BE2C (cell line): ENCODE results near the gene JPH3.

Experiments
- DNase-seq: peaks from one replicate; pipeline ENCODE4 v3.0.0-alpha.2; 2020
- H3K27me3 ChIP-seq: fragments of 250-450 bp; sonication (Bioruptor Pico); 2 replicates; pipeline ENCODE4 v1.5.1; 2020; ENCODE audit warnings: mild to moderate bottlenecking
- H3K36me3 ChIP-seq: fragments of 250-450 bp; sonication (Bioruptor Pico); 2 replicates; pipeline ENCODE4 v1.5.1; 2020; ENCODE audit warnings: mild to moderate bottlenecking
- H3K4me1 ChIP-seq: fragments of 250-450 bp; sonication (Bioruptor Pico); 2 replicates; pipeline ENCODE4 v1.5.1; 2020
- H3K4me3 ChIP-seq: 2 replicates; pipeline ENCODE4 v1.5.1; 2011; ENCODE audit warnings: low read depth, low read length
- H3K9me3 ChIP-seq: fragments of 250-450 bp; sonication (Bioruptor Pico); 2 replicates; pipeline ENCODE4 v1.5.1; 2020
- TF ChIP-seq, protein P1 (sequence below): IDR thresholded peaks from 2 replicates; pipeline ENCODE4 v1.5.1; 2012; ENCODE audit warnings: mild to moderate bottlenecking, low read depth, low read length

The JPH3 gene

DNA sequence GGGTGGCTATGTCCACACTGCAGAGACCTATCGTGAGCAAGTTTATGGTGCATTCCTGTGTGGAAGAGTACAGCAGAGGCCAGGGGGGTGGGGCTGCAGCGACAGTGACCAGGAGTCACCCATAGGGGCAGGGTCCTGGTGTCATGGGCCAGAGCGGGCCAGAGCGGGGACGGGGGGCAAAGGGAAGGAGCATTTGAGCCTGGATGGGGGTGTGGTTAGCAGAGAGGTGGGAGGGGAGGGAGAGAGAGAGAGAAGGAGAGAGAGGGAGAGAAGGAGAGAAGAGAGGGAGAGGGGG lies 17.8 kb downstream of the JPH3 start:
- H3K9me3 ChIP-seq, result no peaks in the 10 kb centered on the region
- H3K4me1 ChIP-seq, result no peaks in the 10 kb centered on the region
- H3K27me3 ChIP-seq, result no peaks in the 10 kb centered on the region
- H3K36me3 ChIP-seq, result no peaks in the 10 kb centered on the region
- H3K4me3 ChIP-seq, result no peak overlapping the region
- no peak for DNase-seq
- TF ChIP-seq, protein P1, sequence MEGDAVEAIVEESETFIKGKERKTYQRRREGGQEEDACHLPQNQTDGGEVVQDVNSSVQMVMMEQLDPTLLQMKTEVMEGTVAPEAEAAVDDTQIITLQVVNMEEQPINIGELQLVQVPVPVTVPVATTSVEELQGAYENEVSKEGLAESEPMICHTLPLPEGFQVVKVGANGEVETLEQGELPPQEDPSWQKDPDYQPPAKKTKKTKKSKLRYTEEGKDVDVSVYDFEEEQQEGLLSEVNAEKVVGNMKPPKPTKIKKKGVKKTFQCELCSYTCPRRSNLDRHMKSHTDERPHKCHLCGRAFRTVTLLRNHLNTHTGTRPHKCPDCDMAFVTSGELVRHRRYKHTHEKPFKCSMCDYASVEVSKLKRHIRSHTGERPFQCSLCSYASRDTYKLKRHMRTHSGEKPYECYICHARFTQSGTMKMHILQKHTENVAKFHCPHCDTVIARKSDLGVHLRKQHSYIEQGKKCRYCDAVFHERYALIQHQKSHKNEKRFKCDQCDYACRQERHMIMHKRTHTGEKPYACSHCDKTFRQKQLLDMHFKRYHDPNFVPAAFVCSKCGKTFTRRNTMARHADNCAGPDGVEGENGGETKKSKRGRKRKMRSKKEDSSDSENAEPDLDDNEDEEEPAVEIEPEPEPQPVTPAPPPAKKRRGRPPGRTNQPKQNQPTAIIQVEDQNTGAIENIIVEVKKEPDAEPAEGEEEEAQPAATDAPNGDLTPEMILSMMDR, result no peak

DNA sequence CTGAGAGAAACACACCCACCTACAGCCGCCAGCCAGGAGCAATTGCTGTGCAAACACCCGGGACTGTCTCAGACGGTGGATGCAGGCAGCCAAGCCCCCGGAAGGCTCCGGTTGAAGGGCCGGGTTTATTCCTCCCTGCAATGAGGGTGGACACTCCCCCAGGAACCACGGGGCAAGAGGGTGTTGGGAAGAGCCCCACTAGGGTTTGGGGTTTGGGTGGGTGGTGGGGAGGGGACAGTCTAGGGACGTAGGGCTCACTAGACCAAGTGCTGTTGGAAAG lies 19.2 kb downstream of the JPH3 start:
- H3K27me3 ChIP-seq, result no peaks in the 10 kb centered on the region
- TF ChIP-seq, protein P1, result no peak

GRCh38 chr16:87621976-87622713 lies 19.8 kb downstream of the JPH3 start:
- H3K36me3 ChIP-seq, result no peaks in the 10 kb centered on the region
- TF ChIP-seq, protein P1, result no peak
- no peaks in the 10 kb centered on the region for H3K4me1 ChIP-seq
- no peaks in the 10 kb centered on the region for H3K9me3 ChIP-seq
- no peaks in the 10 kb centered on the region for H3K27me3 ChIP-seq
- H3K4me3 ChIP-seq, result no peak overlapping the region
- no peak for DNase-seq

More for the DNA sequence above, 19.2 kb downstream of the JPH3 start:
- Histone ChIP-seq H3K4me1 (no peaks in the 10 kb centered on the region), H3K9me3 (no peaks in the 10 kb centered on the region), H3K4me3 (no peak overlapping the region), H3K36me3 (no peaks in the 10 kb centered on the region)
- no peak for DNase-seq

DNA sequence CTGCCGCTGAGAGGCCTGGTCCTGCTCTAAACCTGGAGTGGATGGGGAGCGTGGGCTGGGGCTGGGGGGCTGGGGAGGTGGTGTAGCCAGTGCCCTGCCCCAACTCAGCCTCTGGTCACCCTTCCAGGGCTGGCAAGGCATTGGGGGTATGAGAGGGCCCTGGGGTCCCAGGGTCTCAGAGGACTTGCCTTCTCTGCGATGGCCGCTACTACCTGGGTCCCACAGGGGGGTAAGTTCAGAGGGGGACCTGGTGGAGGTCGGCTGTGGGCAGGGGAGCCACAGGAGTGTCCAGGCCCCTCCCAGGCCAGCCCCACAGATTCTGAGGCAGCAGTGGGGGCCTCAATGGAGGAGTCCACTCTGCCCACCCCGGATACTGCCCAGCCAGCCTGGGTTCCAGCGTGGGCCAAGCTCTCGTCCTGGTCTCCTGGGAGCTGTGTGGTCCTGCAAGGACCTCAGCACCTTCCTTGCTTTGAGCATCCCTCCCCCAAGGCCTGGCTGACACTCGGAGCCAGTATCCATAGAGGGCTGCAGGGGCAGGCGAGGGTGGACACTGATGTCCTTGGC lies 20.5 kb downstream of the JPH3 start:
- TF ChIP-seq, protein P1, result no peak
- H3K4me3 ChIP-seq, result no peak overlapping the region
- no peaks in the 10 kb centered on the region for H3K27me3 ChIP-seq

DNA sequence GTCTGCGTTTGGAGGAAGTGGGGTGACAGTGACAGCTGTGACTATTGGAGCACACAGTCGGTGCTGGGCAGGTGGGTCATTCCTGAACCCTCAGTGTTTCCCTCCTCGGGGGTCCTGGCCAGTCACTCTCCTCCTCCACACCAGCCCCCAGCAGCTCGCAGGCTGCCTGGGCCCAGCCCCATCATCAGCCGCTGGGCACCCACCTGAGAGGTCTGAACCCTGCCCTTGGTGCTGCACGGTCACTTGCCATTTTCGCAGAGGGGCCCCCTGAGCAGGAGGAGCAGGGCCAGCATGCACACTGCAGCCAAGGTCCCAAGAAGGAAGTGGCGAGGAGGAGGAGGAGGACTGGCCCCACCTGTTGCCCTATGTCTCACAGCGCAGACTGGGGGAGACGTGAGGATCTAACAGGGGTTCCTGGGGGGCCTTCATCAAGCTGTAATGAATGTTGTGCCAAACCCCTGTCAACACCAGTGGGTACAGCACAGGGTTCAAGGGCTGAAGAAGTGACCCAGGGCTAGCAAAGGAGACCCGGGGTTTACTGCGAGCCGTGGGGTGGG lies 23.0 kb downstream of the JPH3 start:
- Histone ChIP-seq H3K4me3 (no peak overlapping the region), H3K4me1 (no peaks in the 10 kb centered on the region), H3K9me3 (no peaks in the 10 kb centered on the region), H3K27me3 (peaks cover 7% of the 10 kb centered on the region), H3K36me3 (no peaks in the 10 kb centered on the region)
- TF ChIP-seq, protein P1, result no peak
- no peak for DNase-seq

More for the DNA sequence above, 20.5 kb downstream of the JPH3 start:
- H3K4me1 ChIP-seq, result no peaks in the 10 kb centered on the region
- H3K36me3 ChIP-seq, result no peaks in the 10 kb centered on the region
- no peaks in the 10 kb centered on the region for H3K9me3 ChIP-seq
- DNase-seq, result no peak

DNA sequence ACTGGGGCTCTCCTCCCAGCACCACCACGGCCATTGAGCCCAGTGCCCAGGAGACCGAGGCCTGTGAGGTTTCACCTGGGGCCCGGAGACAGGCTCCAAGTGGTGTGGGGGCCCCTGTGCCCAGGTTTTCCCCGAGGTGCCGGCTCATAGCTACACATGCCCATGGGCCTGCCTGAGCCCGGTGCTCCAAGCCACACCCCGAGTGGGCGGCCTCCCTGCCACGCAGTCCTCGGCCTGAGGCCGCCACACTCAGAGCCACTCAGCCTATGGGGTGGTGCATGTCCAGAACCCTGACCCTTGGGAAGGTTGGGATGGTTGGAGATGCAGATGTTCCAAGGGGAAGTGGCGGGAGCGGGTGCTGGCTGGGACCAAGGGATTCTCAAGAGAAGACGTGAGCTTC lies 24.1 kb downstream of the JPH3 start:
- no peak for DNase-seq
- Histone ChIP-seq H3K4me3 (no peak overlapping the region), H3K9me3 (no peaks in the 10 kb centered on the region), H3K36me3 (no peaks in the 10 kb centered on the region), H3K27me3 (peaks cover 18% of the 10 kb centered on the region), H3K4me1 (no peaks in the 10 kb centered on the region)
- TF ChIP-seq, protein P1, result no peak
